ENCODE measurements around the gene PRR9.
A peak's percentile ranks its signal among the peaks of the same experiment; 100 is the strongest.
"Not testable (repeated sequence)": the region's sequence is repeated elsewhere in the genome, so short reads cannot be mapped to it uniquely, and the experiment has no call there.

PRR9 gene

GRCh38 chr1:153217744-153218416 is 496 bp downstream of the PRR9 start:
- no peak overlapping the region for H2AFZ ChIP-seq (ENCODE audit: low read length)
- no peak overlapping the region for H2BK5ac ChIP-seq (ENCODE audit: low read length)
- H3K36me3 ChIP-seq (replicated peaks in 1 of 2; ENCODE audit: control insufficient read depth in 2 of 2, insufficient read depth in 2 of 2, low read length in 2 of 2), result no peaks in the 10 kb centered on the region
- H3K4me3 ChIP-seq (ENCODE audit: low read length in 2 of 2), result no peak overlapping the region
- H3K4me2 ChIP-seq (ENCODE audit: insufficient read depth, low read length, poor library complexity, severe bottlenecking), result no peak overlapping the region
- H3K9ac ChIP-seq (ENCODE audit: low read depth, low read length, poor library complexity), result no peak overlapping the region
- H3K18ac ChIP-seq (ENCODE audit: low read length), result no peak overlapping the region
- no peak overlapping the region for H2AK5ac ChIP-seq (ENCODE audit: low read depth, low read length)
- no peak overlapping the region for H2BK120ac ChIP-seq (ENCODE audit: low read depth, low read length)
- H3K14ac ChIP-seq (ENCODE audit: low read length), result no peak overlapping the region
- WGBS, 2 donors (ENCODE audit: extremely low coverage in 2 of 2, insufficient read length in 2 of 2, insufficient replicate concordance in 1 of 2), result no CpG with 5 or more reads among the region's 2 CpGs
- no peak overlapping the region for H3K23ac ChIP-seq (ENCODE audit: low read depth, low read length, poor library complexity)
- no peak overlapping the region for H2BK12ac ChIP-seq (ENCODE audit: low read length)
- peaks cover 0 to 9% (median 0%) of the 10 kb centered on the region in 3 experiments for H3K27me3 ChIP-seq (ENCODE audit: control insufficient read depth in 3 of 3, insufficient read depth in 3 of 3, low read depth in 1 of 3, low read length in 3 of 3)
- no peak overlapping the region for H4K91ac ChIP-seq (ENCODE audit: low read depth, low read length, poor library complexity)
- H3K9me3 ChIP-seq (replicated peaks in 1 of 2; ENCODE audit: control insufficient read depth in 2 of 2, insufficient read depth in 1 of 2, low read depth in 1 of 2, low read length in 2 of 2), result no peaks in the 10 kb centered on the region
- no peak overlapping the region for H3K4ac ChIP-seq (ENCODE audit: low read length)
- H4K8ac ChIP-seq (ENCODE audit: low read depth, low read length), result no peak overlapping the region
- no peak overlapping the region for H2BK15ac ChIP-seq (ENCODE audit: low read length)
- no peaks in the 10 kb centered on the region for H3K79me1 ChIP-seq (ENCODE audit: low read depth, low read length)
- no peaks in the 10 kb centered on the region for H3K4me1 ChIP-seq (ENCODE audit: control insufficient read depth in 2 of 2, insufficient read depth in 1 of 2, low read depth in 1 of 2, low read length in 2 of 2)
- no peak for DNase-seq (ENCODE audit: low spot score)
- no peak overlapping the region for H3K27ac ChIP-seq (replicated peaks; ENCODE audit: low read length)

GRCh38 chr1:153220606-153221303 is 3.4 kb downstream of the PRR9 start:
- Histone ChIP-seq H3K18ac (ENCODE audit: low read length) (no peak overlapping the region), H3K23ac (ENCODE audit: low read depth, low read length, poor library complexity) (no peak overlapping the region), H3K27me3 (ENCODE audit: control insufficient read depth in 3 of 3, insufficient read depth in 3 of 3, low read depth in 1 of 3, low read length in 3 of 3) (peaks cover 0 to 11% (median 0%) of the 10 kb centered on the region in 3 experiments), H3K4me1 (ENCODE audit: control insufficient read depth in 2 of 2, insufficient read depth in 1 of 2, low read depth in 1 of 2, low read length in 2 of 2) (no peaks in the 10 kb centered on the region), H3K4me2 (ENCODE audit: insufficient read depth, low read length, poor library complexity, severe bottlenecking) (no peak overlapping the region), H2BK120ac (ENCODE audit: low read depth, low read length) (no peak overlapping the region), H2BK15ac (ENCODE audit: low read length) (no peak overlapping the region), H3K9ac (ENCODE audit: low read depth, low read length, poor library complexity) (no peak overlapping the region), H3K79me1 (ENCODE audit: low read depth, low read length) (no peaks in the 10 kb centered on the region), H2AFZ (ENCODE audit: low read length) (no peak overlapping the region), H4K8ac (ENCODE audit: low read depth, low read length) (no peak overlapping the region), H3K14ac (ENCODE audit: low read length) (no peak overlapping the region), H4K91ac (ENCODE audit: low read depth, low read length, poor library complexity) (no peak overlapping the region), H2BK5ac (ENCODE audit: low read length) (no peak overlapping the region), H3K27ac (replicated peaks; ENCODE audit: low read length) (no peak overlapping the region), H3K4ac (ENCODE audit: low read length) (no peak overlapping the region), H2AK5ac (ENCODE audit: low read depth, low read length) (no peak overlapping the region), H2BK12ac (ENCODE audit: low read length) (no peak overlapping the region), H3K4me3 (ENCODE audit: low read length in 2 of 2) (no peak overlapping the region), H3K36me3 (replicated peaks in 1 of 2; ENCODE audit: control insufficient read depth in 2 of 2, insufficient read depth in 2 of 2, low read length in 2 of 2) (no peaks in the 10 kb centered on the region), H3K9me3 (replicated peaks in 1 of 2; ENCODE audit: control insufficient read depth in 2 of 2, insufficient read depth in 1 of 2, low read depth in 1 of 2, low read length in 2 of 2) (no peaks in the 10 kb centered on the region)
- WGBS, 2 donors (ENCODE audit: extremely low coverage in 2 of 2, insufficient read length in 2 of 2, insufficient replicate concordance in 1 of 2), result no CpG with 5 or more reads among the region's 6 CpGs
- DNase-seq (ENCODE audit: low spot score), result no peak

- H3K4me3 ChIP-seq (ENCODE audit: low read length in 2 of 2); H4K8ac ChIP-seq (ENCODE audit: low read depth, low read length); H2BK15ac ChIP-seq (ENCODE audit: low read length); H3K79me1 ChIP-seq (ENCODE audit: low read depth, low read length); H3K4me2 ChIP-seq (ENCODE audit: insufficient read depth, low read length, poor library complexity, severe bottlenecking); H2BK12ac ChIP-seq (ENCODE audit: low read length); H4K91ac ChIP-seq (ENCODE audit: low read depth, low read length, poor library complexity); H3K14ac ChIP-seq (ENCODE audit: low read length); H3K36me3 ChIP-seq (replicated peaks in 1 of 2; ENCODE audit: control insufficient read depth in 2 of 2, insufficient read depth in 2 of 2, low read length in 2 of 2); H2BK5ac ChIP-seq (ENCODE audit: low read length); H3K4ac ChIP-seq (ENCODE audit: low read length); H3K9me3 ChIP-seq (replicated peaks in 1 of 2; ENCODE audit: control insufficient read depth in 2 of 2, insufficient read depth in 1 of 2, low read depth in 1 of 2, low read length in 2 of 2); H3K27ac ChIP-seq (replicated peaks; ENCODE audit: low read length); H3K9ac ChIP-seq (ENCODE audit: low read depth, low read length, poor library complexity); H2BK120ac ChIP-seq (ENCODE audit: low read depth, low read length); H3K23ac ChIP-seq (ENCODE audit: low read depth, low read length, poor library complexity); H2AK5ac ChIP-seq (ENCODE audit: low read depth, low read length); H3K18ac ChIP-seq (ENCODE audit: low read length); H2AFZ ChIP-seq (ENCODE audit: low read length); H3K4me1 ChIP-seq (ENCODE audit: control insufficient read depth in 2 of 2, insufficient read depth in 1 of 2, low read depth in 1 of 2, low read length in 2 of 2): not testable (repeated sequence)
- peak; percentile 30 for DNase-seq (ENCODE audit: low spot score)
- WGBS, 2 donors (ENCODE audit: extremely low coverage in 2 of 2, insufficient read length in 2 of 2, insufficient replicate concordance in 1 of 2), result no CpG with 5 or more reads among the region's 16 CpGs
- peaks cover 0 to 11% (median 0%) of the 10 kb centered on the region in 3 experiments for H3K27me3 ChIP-seq (ENCODE audit: control insufficient read depth in 3 of 3, insufficient read depth in 3 of 3, low read depth in 1 of 3, low read length in 3 of 3)
Measured at GRCh38 chr1:153223040-153223891, 5.9 kb downstream of the PRR9 start.

GRCh38 chr1:153227810-153228209 is 10.4 kb downstream of the PRR9 start:
- H2AK5ac ChIP-seq (ENCODE audit: low read depth, low read length), result no peak overlapping the region
- H2BK12ac ChIP-seq (ENCODE audit: low read length), result no peak overlapping the region
- no peak for DNase-seq (ENCODE audit: low spot score)
- H3K4me2 ChIP-seq (ENCODE audit: insufficient read depth, low read length, poor library complexity, severe bottlenecking), result no peak overlapping the region
- no peak overlapping the region for H2AFZ ChIP-seq (ENCODE audit: low read length)
- no peak overlapping the region for H3K23ac ChIP-seq (ENCODE audit: low read depth, low read length, poor library complexity)
- H3K4me3 ChIP-seq (ENCODE audit: low read length in 2 of 2), result no peak overlapping the region
- H3K9ac ChIP-seq (ENCODE audit: low read depth, low read length, poor library complexity), result no peak overlapping the region
- H3K27me3 ChIP-seq (ENCODE audit: control insufficient read depth in 3 of 3, insufficient read depth in 3 of 3, low read depth in 1 of 3, low read length in 3 of 3), result peaks cover 0 to 2% (median 0%) of the 10 kb centered on the region in 3 experiments
- no peak overlapping the region for H3K18ac ChIP-seq (ENCODE audit: low read length)
- H2BK120ac ChIP-seq (ENCODE audit: low read depth, low read length), result no peak overlapping the region
- no peak overlapping the region for H2BK5ac ChIP-seq (ENCODE audit: low read length)
- H3K36me3 ChIP-seq (replicated peaks in 1 of 2; ENCODE audit: control insufficient read depth in 2 of 2, insufficient read depth in 2 of 2, low read length in 2 of 2), result no peaks in the 10 kb centered on the region
- WGBS, 2 donors (ENCODE audit: extremely low coverage in 2 of 2, insufficient read length in 2 of 2, insufficient replicate concordance in 1 of 2), result no CpG with 5 or more reads among the region's 2 CpGs
- H2BK15ac ChIP-seq (ENCODE audit: low read length), result no peak overlapping the region
- H3K4me1 ChIP-seq (ENCODE audit: control insufficient read depth in 2 of 2, insufficient read depth in 1 of 2, low read depth in 1 of 2, low read length in 2 of 2), result no peaks in the 10 kb centered on the region
- no peaks in the 10 kb centered on the region for H3K9me3 ChIP-seq (replicated peaks in 1 of 2; ENCODE audit: control insufficient read depth in 2 of 2, insufficient read depth in 1 of 2, low read depth in 1 of 2, low read length in 2 of 2)
- no peak overlapping the region for H3K4ac ChIP-seq (ENCODE audit: low read length)
- no peak overlapping the region for H4K8ac ChIP-seq (ENCODE audit: low read depth, low read length)
- H3K14ac ChIP-seq (ENCODE audit: low read length), result no peak overlapping the region
- no peak overlapping the region for H3K27ac ChIP-seq (replicated peaks; ENCODE audit: low read length)
- H3K79me1 ChIP-seq (ENCODE audit: low read depth, low read length), result no peaks in the 10 kb centered on the region
- H4K91ac ChIP-seq (ENCODE audit: low read depth, low read length, poor library complexity), result no peak overlapping the region

All from neuronal stem cell (in vitro differentiated cells).